HepG2 (cell line): ENCODE results near the gene PIM3. TPM values are rescaled to one million over a fixed set of nuclear protein-coding genes. Genes with fewer than 3 reads are reported as not detected.

Source experiments
- FIP1L1 ChIP-seq: fragments of 200-400 bp; formaldehyde crosslinking; IDR thresholded peaks from 2 replicates; pipeline ENCODE4 v1.6.1; 2018; ENCODE audit warnings: low read depth, mild to moderate bottlenecking, low read length, moderate library complexity, borderline replicate concordance; ENCODE audit not compliant: insufficient read depth
- GATAD2A ChIP-seq: IDR thresholded peaks from 2 replicates; pipeline ENCODE4 v1.6.1; 2016
- HHEX ChIP-seq: IDR thresholded peaks from 2 replicates; pipeline ENCODE4 v1.6.1; 2016; ENCODE audit warnings: control low read depth
- ISL2 ChIP-seq: sonication (generic); formaldehyde crosslinking; IDR thresholded peaks from 2 replicates; pipeline ENCODE4 v1.5.0; 2020; ENCODE audit warnings: missing genetic modification reagents
- MAFK ChIP-seq, 2 experiments: IDR thresholded peaks in 1 of 2; conservative IDR thresholded peaks in 1 of 2; 2 replicates each; pipeline ENCODE4 v1.6.1; 2011; ENCODE audit warnings: improper control_type of control experiment in 2 of 2, low read length in 2 of 2
- MTF2 ChIP-seq: sonication (generic); formaldehyde crosslinking; IDR thresholded peaks from 2 replicates; pipeline ENCODE4 v1.5.0; 2020; ENCODE audit warnings: missing genetic modification reagents, borderline replicate concordance
- MYC ChIP-seq: sonication (generic); formaldehyde crosslinking; IDR thresholded peaks from 2 replicates; pipeline ENCODE4 v1.9.0; 2021; ENCODE audit warnings: missing genetic modification reagents, borderline replicate concordance
- NFIB ChIP-seq: sonication (generic); formaldehyde crosslinking; IDR thresholded peaks from 2 replicates; pipeline ENCODE4 v1.9.0; 2021; ENCODE audit warnings: missing genetic modification reagents, mild to moderate bottlenecking, borderline replicate concordance
- PLRG1 ChIP-seq: fragments of 450-650 bp; conservative IDR thresholded peaks from 2 replicates; pipeline ENCODE4 v1.6.1; 2016
- RBFOX2 ChIP-seq: fragments of 200-400 bp; formaldehyde crosslinking; IDR thresholded peaks from 2 replicates; pipeline ENCODE4 v1.6.1; 2017; ENCODE audit warnings: low read depth, mild to moderate bottlenecking, low read length
- SAP130 ChIP-seq: IDR thresholded peaks from 2 replicates; pipeline ENCODE4 v1.6.1; 2016; ENCODE audit warnings: low read depth
- SP5 ChIP-seq: IDR thresholded peaks from 2 replicates; pipeline ENCODE4 v1.6.1; 2016; ENCODE audit warnings: low read depth, borderline replicate concordance
- STAG1 ChIP-seq: sonication (generic); formaldehyde crosslinking; IDR thresholded peaks from 2 replicates; pipeline ENCODE4 v1.4.0; 2020; ENCODE audit warnings: missing genetic modification reagents
- THRA ChIP-seq: sonication (generic); formaldehyde crosslinking; IDR thresholded peaks from 2 replicates; pipeline ENCODE4 v1.4.0; 2020; ENCODE audit warnings: missing genetic modification reagents, borderline replicate concordance
- ZBTB7A ChIP-seq: sonication (generic); formaldehyde crosslinking; IDR thresholded peaks from 2 replicates; pipeline ENCODE4 v1.8.0; 2022; ENCODE audit warnings: mild to moderate bottlenecking, missing genetic modification reagents
- ZNF10 ChIP-seq: sonication (generic); formaldehyde crosslinking; IDR thresholded peaks from 2 replicates; pipeline ENCODE4 v1.4.0; 2020; ENCODE audit warnings: mild to moderate bottlenecking, low read depth, missing genetic modification reagents, borderline replicate concordance
- ZNF235 ChIP-seq: sonication (generic); formaldehyde crosslinking; IDR thresholded peaks from 2 replicates; pipeline ENCODE4 v1.8.1; 2023; ENCODE audit warnings: mild to moderate bottlenecking, missing genetic modification reagents, borderline replicate concordance
- ZNF326 ChIP-seq: sonication (generic); formaldehyde crosslinking; IDR thresholded peaks from 2 replicates; pipeline ENCODE4 v1.4.0; 2020; ENCODE audit warnings: missing genetic modification reagents, borderline replicate concordance
- ZNF512 ChIP-seq: sonication (generic); formaldehyde crosslinking; IDR thresholded peaks from 2 replicates; pipeline ENCODE4 v1.4.0; 2020; ENCODE audit warnings: mild to moderate bottlenecking, missing genetic modification reagents
- ZNF543 ChIP-seq: sonication (generic); formaldehyde crosslinking; IDR thresholded peaks from 2 replicates; pipeline ENCODE4 v1.4.0; 2020; ENCODE audit warnings: mild to moderate bottlenecking, missing genetic modification reagents
- ZNF550 ChIP-seq: sonication (generic); formaldehyde crosslinking; IDR thresholded peaks from 2 replicates; pipeline ENCODE4 v1.4.0; 2020; ENCODE audit warnings: mild to moderate bottlenecking, missing genetic modification reagents, borderline replicate concordance
- ZNF556 ChIP-seq: sonication (generic); formaldehyde crosslinking; IDR thresholded peaks from 2 replicates; pipeline ENCODE4 v1.4.0; 2020; ENCODE audit warnings: mild to moderate bottlenecking, missing genetic modification reagents, borderline replicate concordance
- ZNF615 ChIP-seq: sonication (generic); formaldehyde crosslinking; IDR thresholded peaks from 2 replicates; pipeline ENCODE4 v1.5.0; 2020; ENCODE audit warnings: mild to moderate bottlenecking, missing genetic modification reagents, borderline replicate concordance
- ZNF776 ChIP-seq: sonication (generic); formaldehyde crosslinking; IDR thresholded peaks from 2 replicates; pipeline ENCODE4 v1.4.0; 2020; ENCODE audit warnings: mild to moderate bottlenecking, missing genetic modification reagents
- ZNF839 ChIP-seq: sonication (generic); formaldehyde crosslinking; IDR thresholded peaks from 2 replicates; pipeline ENCODE4 v1.4.0; 2020; ENCODE audit warnings: missing genetic modification reagents, mild to moderate bottlenecking, borderline replicate concordance
- ZNF878 ChIP-seq: sonication (generic); formaldehyde crosslinking; IDR thresholded peaks from 2 replicates; pipeline ENCODE4 v1.8.1; 2023; ENCODE audit warnings: mild to moderate bottlenecking, missing genetic modification reagents, moderate library complexity
- ZSCAN29 ChIP-seq: sonication (generic); formaldehyde crosslinking; conservative IDR thresholded peaks from 2 replicates; pipeline ENCODE4 v1.4.0; 2020; ENCODE audit warnings: mild to moderate bottlenecking, missing genetic modification reagents
- polyA plus RNA-seq, 8 experiments: library from polyadenylated mRNA; depleted of rRNA in 3 of 8; stranded (reverse) in 7 of 8; unstranded in 1 of 8; fragments of >200 nt; fragmentation: Illumina TruSeq in 4 of 8; extraction: Trizol in 4 of 8; gene quantifications; 2 replicates each; pipeline versions ENCODE4 v1.2.1 to v1.2.3, GENCODE V29; 2011 to 2016; ENCODE audit warnings: low read depth in 4 of 8, missing spikeins in 1 of 8, mixed read lengths in 1 of 8; ENCODE audit not compliant: insufficient read depth in 1 of 8
- total RNA-seq, 5 experiments: library from RNA; depleted of rRNA; stranded (reverse); fragments of >200 nt; fragmentation: Illumina TruSeq; extraction: Trizol; gene quantifications; 2 replicates each; pipeline ENCODE4 v1.2.3, GENCODE V29; 2016; ENCODE audit warnings: low read depth in 1 of 5

The PIM3 gene
- total and polyA plus RNA-seq, 2 of the 13 experiments (the other 11 are each of a cell fraction or from before 2014, with no cell fraction given) = 21.6 to 31.2 TPM

- peak; percentile 35; the same call in 1 of the 2 replicates for TF ChIP-seq MYC
- TF ChIP-seq ZNF326 = no peak
- no peak for TF ChIP-seq ZSCAN29 (CRISPR knock-in tag)
- TF ChIP-seq FIP1L1 = no peak
- no peak for TF ChIP-seq HHEX (CRISPR knock-in tag)
- TF ChIP-seq RBFOX2 = peak; percentile 75
- TF ChIP-seq ZNF878 (CRISPR knock-in tag) = no peak
- 0 out of 2 replicates have a peak, but pooled peaks have one; percentile 18 for TF ChIP-seq ZNF543
- no peak for TF ChIP-seq ISL2 (CRISPR knock-in tag)
- peak; percentile 39; the same call in 1 of the 2 replicates for TF ChIP-seq ZBTB7A (CRISPR knock-in tag)
- TF ChIP-seq GATAD2A (CRISPR knock-in tag) = no peak
- no peak for TF ChIP-seq ZNF550 (CRISPR knock-in tag)
- no peak for TF ChIP-seq MAFK (conservative IDR thresholded peaks at IDR 0.05 in 1 of 2, IDR thresholded peaks at IDR 0.05 in 1 of 2; ENCODE audit: low read length in 2 of 2)
- no peak for TF ChIP-seq NFIB
- no peak for TF ChIP-seq ZNF839 (CRISPR knock-in tag)
- no peak for TF ChIP-seq MTF2
- TF ChIP-seq ZNF235 (CRISPR knock-in tag) = no peak
- no peak for TF ChIP-seq SAP130 (CRISPR knock-in tag)
- no peak for TF ChIP-seq ZNF615 (CRISPR knock-in tag)
- no peak for TF ChIP-seq ZNF512 (CRISPR knock-in tag)
- no peak for TF ChIP-seq ZNF776 (CRISPR knock-in tag)
- TF ChIP-seq SP5 (CRISPR knock-in tag) = 0 out of 2 replicates have a peak, but pooled peaks have one; percentile 31
- no peak for TF ChIP-seq PLRG1
- no peak for TF ChIP-seq THRA
- 0 out of 2 replicates have a peak, but pooled peaks have one; percentile 6 for TF ChIP-seq ZNF556 (CRISPR knock-in tag)
- TF ChIP-seq STAG1 (CRISPR knock-in tag) = no peak
- TF ChIP-seq ZNF10 (CRISPR knock-in tag) = no peak
These were observed 10.9 kb downstream of the PIM3 start (continued) for GRCh38 chr22:49971232-49972162.
